ACC112 (cell line): ENCODE measurements around the gene TMEM121.

ENCODE experiments used
- H2AFZ ChIP-seq: fragments of 200-600 bp; sonication (generic); one replicate; pipeline ENCODE4 v1.6.0; 2017; ENCODE audit warnings: antibody characterized with exemption, low read length; ENCODE audit not compliant: unreplicated experiment
- H3K27ac ChIP-seq: fragments of 200-600 bp; sonication (generic); 2 replicates; pipeline ENCODE4 v1.5.1; 2014; ENCODE audit warnings: low read depth, mild to moderate bottlenecking, antibody characterized with exemption, low read length, moderate library complexity
- H3K27me3 ChIP-seq: fragments of 200-600 bp; sonication (generic); 2 replicates; pipeline ENCODE4 v1.6.1; 2014; ENCODE audit warnings: mild to moderate bottlenecking, antibody characterized with exemption, low read length, moderate library complexity, mixed read lengths; ENCODE audit not compliant: insufficient read depth
- H3K36me3 ChIP-seq: fragments of 200-600 bp; sonication (generic); 2 replicates; pipeline ENCODE4 v1.6.1; 2016; ENCODE audit warnings: mild to moderate bottlenecking, antibody characterized with exemption, low read length, moderate library complexity, mixed read lengths; ENCODE audit not compliant: insufficient read depth
- H3K4me1 ChIP-seq: fragments of 200-600 bp; sonication (generic); one replicate; pipeline ENCODE4 v1.6.1; 2016; ENCODE audit warnings: low read length, mixed read lengths; ENCODE audit not compliant: insufficient read depth, unreplicated experiment, control insufficient read depth
- H3K4me3 ChIP-seq: fragments of 200-600 bp; sonication (generic); 2 replicates; pipeline ENCODE4 v1.5.1; 2014; ENCODE audit warnings: mild to moderate bottlenecking, low read depth, low read length
- H3K79me2 ChIP-seq: fragments of 200-600 bp; sonication (generic); one replicate; pipeline ENCODE4 v1.6.0; 2016; ENCODE audit warnings: low read length; ENCODE audit not compliant: control insufficient read depth, unreplicated experiment, insufficient read depth

Gene TMEM121

GRCh38 chr14:105482486-105483110 lies 43.8 kb upstream of the TMEM121 start:
- H3K79me2 ChIP-seq = no peaks in the 10 kb centered on the region
- H3K27me3 ChIP-seq = peaks cover 5% of the 10 kb centered on the region; the same call in 1 of the 2 replicates
- H3K4me3 ChIP-seq = no peak overlapping the region
- H3K27ac ChIP-seq = peak overlapping the region; percentile 100
- peaks cover 35% of the 10 kb centered on the region for H3K4me1 ChIP-seq
- no peak overlapping the region for H2AFZ ChIP-seq
- H3K36me3 ChIP-seq = no peaks in the 10 kb centered on the region

DNA sequence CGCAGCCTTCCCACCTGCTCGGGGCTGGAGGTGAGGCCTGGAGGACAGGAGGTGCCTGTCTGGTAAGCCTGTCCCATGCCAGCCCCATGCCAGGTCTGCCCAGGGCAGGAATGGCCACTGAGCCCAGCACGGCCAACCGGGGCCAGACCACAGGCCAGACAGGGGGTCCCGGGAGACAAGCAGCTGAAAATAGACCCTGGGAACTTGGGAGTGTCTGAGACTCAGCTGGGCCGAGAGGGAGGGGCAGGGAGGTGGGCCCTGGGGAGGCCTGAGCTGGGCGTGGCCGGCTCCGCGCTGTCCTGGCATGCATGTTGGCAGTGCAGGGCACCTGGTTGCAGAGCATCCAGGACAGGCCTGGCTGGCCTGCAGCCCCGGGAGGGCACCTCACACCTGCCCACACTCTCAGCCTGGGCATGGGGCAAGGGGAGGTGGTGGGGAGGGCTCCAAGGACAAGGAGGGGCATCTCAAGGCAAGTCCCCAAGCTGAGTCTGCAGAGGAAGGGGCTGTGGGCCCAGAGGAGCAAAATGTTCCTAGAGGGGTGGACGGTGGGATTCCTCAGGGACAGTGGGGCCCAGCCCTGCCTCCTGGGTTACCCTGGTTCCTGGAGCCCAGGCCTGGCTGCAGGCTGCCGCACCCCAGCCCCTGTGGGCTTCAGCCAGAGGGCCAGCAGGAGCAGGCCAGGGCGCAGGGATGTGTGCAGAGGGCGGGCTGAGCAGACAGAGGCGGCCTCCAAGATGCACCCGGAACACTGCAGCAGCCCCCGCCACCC lies 42.9 kb upstream of the TMEM121 start:
- H3K79me2 ChIP-seq = no peaks in the 10 kb centered on the region
- H2AFZ ChIP-seq = no peak overlapping the region
- H3K4me3 ChIP-seq = no peak overlapping the region
- peak overlapping the region; percentile 100; the same call in 1 of the 2 replicates for H3K27ac ChIP-seq
- H3K27me3 ChIP-seq = peaks cover 5% of the 10 kb centered on the region; the same call in 1 of the 2 replicates
- no peaks in the 10 kb centered on the region for H3K36me3 ChIP-seq
- H3K4me1 ChIP-seq = peaks cover 39% of the 10 kb centered on the region

- H3K79me2 ChIP-seq = no peaks in the 10 kb centered on the region
- H3K27me3 ChIP-seq = peaks cover 5% of the 10 kb centered on the region; the same call in 1 of the 2 replicates
- H3K36me3 ChIP-seq = no peaks in the 10 kb centered on the region
- H3K4me3 ChIP-seq = no peak overlapping the region
- peaks cover 45% of the 10 kb centered on the region for H3K4me1 ChIP-seq
- no peak overlapping the region for H2AFZ ChIP-seq
- no peak overlapping the region for H3K27ac ChIP-seq
Measured at GRCh38 chr14:105484069-105484996, 42.0 kb upstream of the TMEM121 start.

DNA sequence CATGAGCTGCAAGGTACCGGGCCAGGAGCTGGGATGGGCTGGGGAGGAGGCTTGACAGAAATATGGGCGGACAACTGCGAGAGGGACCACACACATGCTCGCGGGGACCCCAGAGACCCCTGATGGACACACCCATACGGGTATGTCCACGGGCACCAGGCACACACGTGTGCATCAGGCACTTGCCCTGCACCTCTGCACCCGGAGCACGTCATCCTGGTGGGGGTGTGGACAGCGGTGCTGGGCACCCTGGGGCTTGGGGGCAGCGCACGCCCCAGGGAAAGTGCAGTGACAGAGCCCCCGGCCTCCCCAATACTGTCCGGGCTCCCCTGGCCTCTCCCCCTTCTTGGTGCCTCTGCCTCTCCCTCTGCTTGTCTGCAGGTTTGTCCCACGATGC lies 41.4 kb upstream of the TMEM121 start:
- no peak overlapping the region for H3K27ac ChIP-seq
- no peaks in the 10 kb centered on the region for H3K79me2 ChIP-seq
- peaks cover 47% of the 10 kb centered on the region for H3K4me1 ChIP-seq
- no peak overlapping the region for H3K4me3 ChIP-seq
- H3K36me3 ChIP-seq = no peaks in the 10 kb centered on the region
- H3K27me3 ChIP-seq = peaks cover 5% of the 10 kb centered on the region; the same call in 1 of the 2 replicates
- no peak overlapping the region for H2AFZ ChIP-seq

DNA sequence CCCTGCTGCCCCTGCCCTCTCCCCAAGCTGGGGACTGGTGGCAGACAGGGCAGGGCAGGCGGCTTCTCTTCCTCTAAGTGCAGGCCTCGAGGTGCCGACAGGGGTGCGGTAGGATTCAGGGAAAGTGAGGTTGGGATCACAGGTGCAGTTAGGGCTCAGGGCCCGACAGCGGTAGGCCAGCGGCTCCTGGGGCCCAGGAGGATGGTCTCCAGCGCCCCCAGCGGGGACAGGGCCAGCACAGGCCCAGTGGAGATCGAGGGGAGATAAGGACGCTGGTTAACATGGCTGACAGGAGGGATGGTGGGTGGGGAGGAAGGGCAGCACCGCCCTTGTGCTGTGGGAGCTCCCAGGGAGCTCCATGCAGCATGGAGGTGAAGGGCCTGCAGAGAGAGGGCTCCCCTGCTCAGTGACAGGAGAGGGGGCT lies 40.6 kb upstream of the TMEM121 start:
- Histone ChIP-seq H3K36me3 (no peaks in the 10 kb centered on the region), H3K27me3 (peaks cover 5% of the 10 kb centered on the region; the same call in 1 of the 2 replicates), H3K4me1 (peaks cover 41% of the 10 kb centered on the region), H3K27ac (no peak overlapping the region), H3K4me3 (no peak overlapping the region), H2AFZ (no peak overlapping the region), H3K79me2 (no peaks in the 10 kb centered on the region)

DNA sequence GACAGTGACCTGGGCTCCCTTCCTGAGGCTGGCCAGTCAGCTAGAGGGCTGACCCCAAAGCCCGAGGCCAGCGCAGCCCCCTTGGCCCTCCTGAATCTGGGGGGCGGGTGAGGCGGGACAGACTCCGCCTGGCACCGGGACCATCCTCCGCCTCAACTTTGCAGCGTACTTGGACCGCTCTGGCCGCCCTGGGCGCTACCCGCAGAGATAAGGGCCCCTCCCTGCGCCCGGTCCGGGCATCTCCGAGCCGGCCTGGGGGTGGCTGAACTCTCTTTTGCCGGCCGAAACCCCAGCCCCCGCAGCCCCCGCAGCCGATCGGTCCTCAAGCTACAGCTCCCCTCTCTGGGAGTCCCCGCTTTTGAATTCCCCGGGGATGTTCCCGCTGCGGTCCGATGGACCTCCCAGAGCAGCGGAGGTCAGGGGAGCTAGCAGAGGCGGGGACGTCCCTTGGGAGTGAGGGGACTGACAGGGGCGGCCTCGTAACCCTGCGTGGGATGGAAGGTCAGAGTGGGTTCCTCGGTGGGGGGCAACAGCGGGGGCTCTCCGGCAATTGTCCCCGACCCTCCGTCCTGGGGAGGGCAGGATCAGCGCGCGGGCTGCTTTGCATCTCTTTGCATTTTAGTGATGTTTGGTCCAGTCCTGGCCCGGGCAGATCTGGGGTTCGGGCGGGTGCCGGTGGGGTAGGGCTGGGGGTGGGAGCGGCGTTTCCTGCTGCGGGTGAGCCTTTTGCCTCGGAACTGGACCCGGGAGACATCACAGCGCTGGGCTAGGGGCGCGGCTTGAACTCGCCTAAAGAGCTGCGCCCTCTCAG lies 40.0 kb upstream of the TMEM121 start, which contains the start of gene CRIP1:
CRIP1 (plus strand) TSS at position 724 of the 811 bp plus-strand sequence. CDS start 374 bp downstream, outside the sequence.
- Histone ChIP-seq H3K4me3 (peak within 1 kb of the TSS; percentile 77), H3K4me1 (peaks cover 36% of the 10 kb centered on the region), H3K36me3 (no peaks in the 10 kb centered on the region), H3K79me2 (no peaks in the 10 kb centered on the region), H3K27ac (no peak within 1 kb of the TSS), H2AFZ (peak within 1 kb of the TSS; percentile 27), H3K27me3 (peaks cover 5% of the 10 kb centered on the region; the same call in 1 of the 2 replicates)

DNA sequence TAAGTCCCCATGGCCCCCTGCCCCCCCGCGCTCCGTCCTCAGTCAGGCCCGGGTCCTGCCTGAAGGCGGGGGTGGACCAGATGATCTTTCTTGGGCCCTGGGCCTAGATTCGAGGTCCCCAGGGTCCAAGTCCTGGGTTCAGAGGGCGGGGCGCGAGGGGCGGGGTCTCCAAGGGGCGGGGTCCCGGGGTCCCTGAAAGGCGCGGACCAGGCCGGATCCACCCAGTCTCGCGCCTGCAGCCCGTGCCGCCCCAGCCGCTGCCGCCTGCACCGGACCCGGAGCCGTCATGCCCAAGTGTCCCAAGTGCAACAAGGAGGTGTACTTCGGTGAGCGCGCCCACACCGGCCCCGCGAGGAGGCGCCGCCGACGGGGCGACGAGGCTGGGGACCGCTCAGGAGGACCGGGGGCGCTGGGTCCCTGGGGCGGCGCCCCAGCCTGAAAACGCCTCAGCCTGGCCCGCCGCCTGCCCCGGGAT lies 39.4 kb upstream of the TMEM121 start:
- Histone ChIP-seq H3K36me3 (no peaks in the 10 kb centered on the region), H2AFZ (peak overlapping the region; percentile 27), H3K27ac (no peak overlapping the region), H3K4me1 (peaks cover 38% of the 10 kb centered on the region), H3K4me3 (peak overlapping the region; percentile 77), H3K79me2 (no peaks in the 10 kb centered on the region), H3K27me3 (peaks cover 5% of the 10 kb centered on the region; the same call in 1 of the 2 replicates)

- peak overlapping the region; percentile 27 for H2AFZ ChIP-seq
- peaks cover 33% of the 10 kb centered on the region for H3K4me1 ChIP-seq
- H3K79me2 ChIP-seq = no peaks in the 10 kb centered on the region
- H3K27ac ChIP-seq = no peak overlapping the region
- H3K36me3 ChIP-seq = no peaks in the 10 kb centered on the region
- peaks cover 5% of the 10 kb centered on the region; the same call in 1 of the 2 replicates for H3K27me3 ChIP-seq
- H3K4me3 ChIP-seq = peak overlapping the region; percentile 77
Measured at GRCh38 chr14:105487449-105487985, 38.9 kb upstream of the TMEM121 start.

- H3K4me3 ChIP-seq = peak overlapping the region; percentile 77
- H3K27me3 ChIP-seq = peaks cover 5% of the 10 kb centered on the region; the same call in 1 of the 2 replicates
- H3K79me2 ChIP-seq = peaks cover 3% of the 10 kb centered on the region
Measured at GRCh38 chr14:105487986-105488777, 38.2 kb upstream of the TMEM121 start.

More at GRCh38 chr14:105487986-105488777, 38.2 kb upstream of the TMEM121 start:
- Histone ChIP-seq H3K27ac (no peak overlapping the region), H3K4me1 (peaks cover 27% of the 10 kb centered on the region), H3K36me3 (no peaks in the 10 kb centered on the region), H2AFZ (no peak overlapping the region)
